OCI-LY7 (cell line): ENCODE data around the gene UHRF1. TPM values are rescaled to one million over a fixed set of nuclear protein-coding genes. Genes with fewer than 3 reads are reported as not detected.
A peak's percentile ranks its signal among the peaks of the same experiment; 100 is the strongest.
"Not testable (repeated sequence)": the region's sequence is repeated elsewhere in the genome, so short reads cannot be mapped to it uniquely, and the experiment has no call there.

Source experiments
- BruUV-seq: library from RNA; stranded (reverse); fragments of 400-500 nt; replicated peaks from 2 replicates; lab custom pipeline; 2021; lab: Mats Ljungman, UMichigan
- CTCF ChIA-PET: fragments of 300-600 bp; sonication (Branson Sonifier 250); formaldehyde crosslinking; loops from one replicate; lab custom pipeline; 2022; ENCODE audit warnings: antibody characterized with exemption; ENCODE audit not compliant: unreplicated experiment; lab: Charles Lee
- POLR2A ChIA-PET: fragments of 300-600 bp; sonication (Branson Sonifier 250); formaldehyde crosslinking; loops from one replicate; lab custom pipeline; 2022; ENCODE audit warnings: antibody characterized with exemption; lab: Charles Lee
- DNase-seq: peaks from one replicate; pipeline ENCODE4 v3.0.0-alpha.2; 2015; ENCODE audit warnings: low spot score
- H2AFZ ChIP-seq: fragments of 200-600 bp; sonication (generic), shearing (Covaris generic); 2 replicates; pipeline ENCODE4 v1.6.1; 2014; ENCODE audit warnings: mild to moderate bottlenecking, antibody characterized with exemption, low read length, moderate library complexity
- H3K27ac ChIP-seq: fragments of 200-600 bp; sonication (generic); 2 replicates; pipeline ENCODE4 v1.5.1; 2014; ENCODE audit warnings: mixed run types, low read depth, mild to moderate bottlenecking, moderate library complexity, low read length, inconsistent platforms; ENCODE audit not compliant: poor library complexity, severe bottlenecking
- H3K36me3 ChIP-seq: fragments of 200-600 bp; sonication (generic); 2 replicates; pipeline ENCODE4 v1.6.1; 2014; ENCODE audit warnings: mild to moderate bottlenecking, antibody characterized with exemption, low read length, moderate library complexity, mixed read lengths; ENCODE audit not compliant: insufficient read depth
- H3K4me1 ChIP-seq: fragments of 200-600 bp; sonication (generic); 2 replicates; pipeline ENCODE4 v1.5.1; 2014; ENCODE audit warnings: mild to moderate bottlenecking, low read length; ENCODE audit not compliant: insufficient read depth, poor library complexity, severe bottlenecking
- H3K4me2 ChIP-seq: fragments of 200-600 bp; sonication (generic); 2 replicates; pipeline ENCODE4 v1.6.1; 2014; ENCODE audit warnings: mild to moderate bottlenecking, low read length
- H3K4me3 ChIP-seq: fragments of 200-600 bp; sonication (generic); 2 replicates; pipeline ENCODE4 v1.5.1; 2014; ENCODE audit warnings: mild to moderate bottlenecking, low read depth, low read length; ENCODE audit not compliant: poor library complexity, severe bottlenecking
- H3K79me2 ChIP-seq: fragments of 200-600 bp; sonication (generic); 2 replicates; pipeline ENCODE4 v1.6.1; 2016; ENCODE audit warnings: low read depth, mild to moderate bottlenecking, low read length, moderate library complexity, mixed read lengths; ENCODE audit not compliant: insufficient read depth
- H3K9me2 ChIP-seq: fragments of 200-600 bp; sonication (generic); 2 replicates; pipeline ENCODE4 v1.6.1; 2016; ENCODE audit warnings: mild to moderate bottlenecking, low read length, mixed read lengths; ENCODE audit not compliant: insufficient read depth
- H3K9me3 ChIP-seq: fragments of 200-600 bp; sonication (generic); 2 replicates; pipeline ENCODE4 v1.6.1; 2014; ENCODE audit warnings: mild to moderate bottlenecking, mixed run types, low read length, mixed read lengths
- H4K20me1 ChIP-seq: fragments of 200-600 bp; sonication (generic); 2 replicates; pipeline ENCODE4 v1.6.1; 2014; ENCODE audit warnings: mild to moderate bottlenecking, antibody characterized with exemption, low read length, moderate library complexity, mixed read lengths; ENCODE audit not compliant: insufficient read depth
- EZH2phosphoT487 ChIP-seq: fragments of 200-600 bp; sonication (generic); IDR thresholded peaks from 2 replicates; pipeline ENCODE4 v1.6.1; 2018; ENCODE audit warnings: low read depth, borderline replicate concordance, mild to moderate bottlenecking, mixed run types, antibody characterized with exemption, low read length, moderate library complexity, mixed read lengths
- intact Hi-C: fragments of 100-400 bp; cut with micrococcal nuclease; formaldehyde crosslinking; loops from one replicate; pipeline ENCODE4 v1.10.0; 2022; ENCODE audit not compliant: unreplicated experiment
- total RNA-seq, 2 experiments: library from RNA; depleted of rRNA in 1 of 2; stranded (reverse); fragments of >200 nt in 1 of 2; shearing (Covaris generic) in 1 of 2; gene quantifications; 2 replicates each; pipeline ENCODE4 v1.2.3, GENCODE V29; 2014 to 2022
- TF ChIP-seq, protein P1 (sequence below): fragments of 200-600 bp; sonication (generic); conservative IDR thresholded peaks from 2 replicates; pipeline ENCODE4 v1.5.1; 2014; ENCODE audit warnings: mild to moderate bottlenecking, antibody characterized with exemption, low read length, moderate library complexity, mixed read lengths

The UHRF1 gene
- total RNA-seq, 2 experiments from 2014 or later = 141 to 186 TPM

DNA sequence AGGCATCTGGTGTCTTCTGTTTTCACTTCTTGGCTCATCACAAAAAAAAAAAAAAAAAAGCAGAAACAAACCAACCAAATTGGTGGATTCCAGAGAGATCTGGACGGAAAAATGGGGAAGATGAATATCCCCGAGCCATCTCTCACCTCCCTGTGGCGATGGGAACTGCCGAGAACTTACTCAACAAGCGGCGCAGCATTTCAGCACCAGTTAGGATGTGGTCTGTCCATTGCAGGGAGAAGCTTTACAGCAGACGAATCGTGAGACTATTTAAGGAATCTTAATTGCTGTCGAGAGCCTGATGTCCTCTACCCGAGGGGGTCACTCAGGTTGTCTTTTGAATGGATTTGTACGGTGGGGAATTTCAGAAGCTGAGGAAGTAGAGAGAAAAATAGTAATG, 42.4 kb downstream of the UHRF1 start:
- Histone ChIP-seq H3K4me2 (no peak overlapping the region), H3K9me3 (no peaks in the 10 kb centered on the region), H3K79me2 (no peaks in the 10 kb centered on the region), H3K4me3 (no peak overlapping the region), H4K20me1 (no peaks in the 10 kb centered on the region), H3K36me3 (peaks cover 97% of the 10 kb centered on the region), H3K4me1 (no peaks in the 10 kb centered on the region), H3K27ac (no peak overlapping the region), H2AFZ (no peak overlapping the region), H3K9me2 (no peaks in the 10 kb centered on the region)
- TF ChIP-seq, protein P1, sequence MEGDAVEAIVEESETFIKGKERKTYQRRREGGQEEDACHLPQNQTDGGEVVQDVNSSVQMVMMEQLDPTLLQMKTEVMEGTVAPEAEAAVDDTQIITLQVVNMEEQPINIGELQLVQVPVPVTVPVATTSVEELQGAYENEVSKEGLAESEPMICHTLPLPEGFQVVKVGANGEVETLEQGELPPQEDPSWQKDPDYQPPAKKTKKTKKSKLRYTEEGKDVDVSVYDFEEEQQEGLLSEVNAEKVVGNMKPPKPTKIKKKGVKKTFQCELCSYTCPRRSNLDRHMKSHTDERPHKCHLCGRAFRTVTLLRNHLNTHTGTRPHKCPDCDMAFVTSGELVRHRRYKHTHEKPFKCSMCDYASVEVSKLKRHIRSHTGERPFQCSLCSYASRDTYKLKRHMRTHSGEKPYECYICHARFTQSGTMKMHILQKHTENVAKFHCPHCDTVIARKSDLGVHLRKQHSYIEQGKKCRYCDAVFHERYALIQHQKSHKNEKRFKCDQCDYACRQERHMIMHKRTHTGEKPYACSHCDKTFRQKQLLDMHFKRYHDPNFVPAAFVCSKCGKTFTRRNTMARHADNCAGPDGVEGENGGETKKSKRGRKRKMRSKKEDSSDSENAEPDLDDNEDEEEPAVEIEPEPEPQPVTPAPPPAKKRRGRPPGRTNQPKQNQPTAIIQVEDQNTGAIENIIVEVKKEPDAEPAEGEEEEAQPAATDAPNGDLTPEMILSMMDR = no peak
- TF ChIP-seq EZH2phosphoT487 = no peak
- TSS peak; percentile 27 for BruUV-seq
- intact Hi-C loops = no loop called here
- DNase-seq = no peak
- POLR2A ChIA-PET = no interaction called here
- CTCF ChIA-PET = no interaction called here

DNA sequence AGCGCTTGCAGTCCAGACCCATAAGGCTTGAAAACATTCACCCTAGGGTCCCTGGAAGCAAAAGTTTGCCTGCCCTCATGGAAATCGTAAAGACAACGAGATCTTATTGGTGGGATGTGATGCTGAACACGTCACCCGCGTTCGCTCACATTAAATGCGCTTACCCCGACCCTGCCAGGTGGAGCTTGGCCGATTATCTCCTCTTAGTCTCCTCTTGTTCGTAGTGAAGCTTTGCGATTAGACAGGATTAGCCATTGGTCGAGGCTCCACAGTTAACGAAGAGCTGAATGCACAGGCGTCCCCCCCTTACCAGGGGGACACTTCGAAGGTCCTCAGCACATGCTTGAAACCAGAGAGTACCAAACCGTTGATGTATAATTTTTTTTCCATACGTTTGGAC, 43.6 kb downstream of the UHRF1 start:
- H3K36me3 ChIP-seq = peaks cover 97% of the 10 kb centered on the region
- no peak overlapping the region for H2AFZ ChIP-seq
- no peak for TF ChIP-seq EZH2phosphoT487
- TF ChIP-seq, protein P1 = no peak
- H3K27ac ChIP-seq = no peak overlapping the region
- no peak overlapping the region for H3K4me3 ChIP-seq
- no peaks in the 10 kb centered on the region for H3K9me2 ChIP-seq
- H3K4me2 ChIP-seq = no peak overlapping the region
- no TSS peak for BruUV-seq
- POLR2A ChIA-PET = no interaction called here
- H3K9me3 ChIP-seq = no peaks in the 10 kb centered on the region
- H3K4me1 ChIP-seq = no peaks in the 10 kb centered on the region
- CTCF ChIA-PET = no interaction called here
- intact Hi-C loops = no loop called here
- H4K20me1 ChIP-seq = no peaks in the 10 kb centered on the region
- DNase-seq = no peak
- no peaks in the 10 kb centered on the region for H3K79me2 ChIP-seq

DNA sequence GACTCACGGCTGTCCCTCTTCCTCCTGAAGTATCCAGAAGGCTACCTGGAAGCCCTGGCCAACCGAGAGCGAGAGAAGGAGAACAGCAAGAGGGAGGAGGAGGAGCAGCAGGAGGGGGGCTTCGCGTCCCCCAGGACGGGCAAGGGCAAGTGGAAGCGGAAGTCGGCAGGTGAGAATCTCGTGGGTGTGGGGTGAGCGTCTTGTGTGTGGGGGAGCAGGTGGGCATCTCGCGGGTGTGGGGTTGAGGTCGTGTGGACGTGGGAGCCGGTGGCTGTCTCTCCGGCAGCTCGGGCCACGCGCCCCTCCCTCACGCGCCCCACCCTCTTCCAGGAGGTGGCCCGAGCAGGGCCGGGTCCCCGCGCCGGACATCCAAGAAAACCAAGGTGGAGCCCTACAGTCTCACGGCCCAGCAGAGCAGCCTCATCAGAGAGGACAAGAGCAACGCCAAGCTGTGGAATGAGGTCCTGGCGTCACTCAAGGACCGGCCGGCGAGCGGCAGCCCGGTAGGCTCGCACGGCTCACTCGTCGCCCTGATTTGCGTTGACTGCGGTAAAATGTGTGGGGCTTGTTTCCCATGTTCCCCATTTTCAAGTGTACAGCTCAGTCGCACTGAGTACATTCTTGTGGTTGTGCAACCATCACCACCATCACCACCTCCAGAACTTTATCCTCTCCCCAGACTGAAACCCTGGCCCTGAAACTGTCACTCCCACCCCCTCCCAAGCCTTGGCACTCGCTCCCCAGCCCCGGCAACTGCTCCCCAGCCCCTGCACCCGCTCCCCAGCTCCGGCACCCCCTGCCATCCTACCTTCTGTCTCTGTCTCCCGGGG, 45.2 kb downstream of the UHRF1 start:
- H4K20me1 ChIP-seq, intact Hi-C loops, BruUV-seq, H3K9me3 ChIP-seq, POLR2A ChIA-PET, CTCF ChIA-PET, H3K9me2 ChIP-seq, H2AFZ ChIP-seq, H3K4me1 ChIP-seq, DNase-seq, H3K79me2 ChIP-seq, H3K4me3 ChIP-seq, H3K4me2 ChIP-seq, H3K27ac ChIP-seq: not testable (repeated sequence)
- peaks cover 97% of the 10 kb centered on the region for H3K36me3 ChIP-seq
